GM10266 (cell line): Measurements from ENCODE around the gene TMEM86A.

ENCODE experiments used
- DNase-seq: peaks from one replicate; pipeline ENCODE4 v3.0.0; 2012; ENCODE audit errors: extremely low spot score
- TF ChIP-seq, protein P1 (sequence below): IDR thresholded peaks from 2 replicates; pipeline ENCODE4 v1.5.1; 2012; ENCODE audit warnings: mild to moderate bottlenecking, low read depth; ENCODE audit not compliant: control insufficient read depth, insufficient read depth; ENCODE audit errors: missing control alignments

The TMEM86A gene

DNA sequence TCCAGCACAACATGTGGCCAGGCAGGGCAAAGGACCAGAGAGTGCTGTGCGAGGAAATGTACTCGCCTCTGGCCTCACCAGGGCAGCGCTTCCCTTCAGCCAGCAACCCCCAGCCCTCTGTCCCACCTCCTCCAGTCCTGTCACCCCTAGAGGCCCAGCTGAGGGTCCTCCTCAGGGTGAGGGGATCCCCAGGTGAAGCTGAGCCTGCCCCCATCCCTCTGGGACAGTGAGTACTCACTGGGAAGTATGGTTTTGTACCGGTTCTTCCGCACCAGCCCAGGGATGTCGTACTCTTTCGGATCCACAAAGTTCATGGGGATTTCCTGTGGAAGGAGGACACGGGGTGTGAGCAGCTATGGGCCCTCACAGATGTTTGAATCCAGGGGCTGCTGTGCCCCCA lies 39.1 kb downstream of the TMEM86A start:
- TF ChIP-seq, protein P1, sequence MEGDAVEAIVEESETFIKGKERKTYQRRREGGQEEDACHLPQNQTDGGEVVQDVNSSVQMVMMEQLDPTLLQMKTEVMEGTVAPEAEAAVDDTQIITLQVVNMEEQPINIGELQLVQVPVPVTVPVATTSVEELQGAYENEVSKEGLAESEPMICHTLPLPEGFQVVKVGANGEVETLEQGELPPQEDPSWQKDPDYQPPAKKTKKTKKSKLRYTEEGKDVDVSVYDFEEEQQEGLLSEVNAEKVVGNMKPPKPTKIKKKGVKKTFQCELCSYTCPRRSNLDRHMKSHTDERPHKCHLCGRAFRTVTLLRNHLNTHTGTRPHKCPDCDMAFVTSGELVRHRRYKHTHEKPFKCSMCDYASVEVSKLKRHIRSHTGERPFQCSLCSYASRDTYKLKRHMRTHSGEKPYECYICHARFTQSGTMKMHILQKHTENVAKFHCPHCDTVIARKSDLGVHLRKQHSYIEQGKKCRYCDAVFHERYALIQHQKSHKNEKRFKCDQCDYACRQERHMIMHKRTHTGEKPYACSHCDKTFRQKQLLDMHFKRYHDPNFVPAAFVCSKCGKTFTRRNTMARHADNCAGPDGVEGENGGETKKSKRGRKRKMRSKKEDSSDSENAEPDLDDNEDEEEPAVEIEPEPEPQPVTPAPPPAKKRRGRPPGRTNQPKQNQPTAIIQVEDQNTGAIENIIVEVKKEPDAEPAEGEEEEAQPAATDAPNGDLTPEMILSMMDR, result no peak
- no peak for DNase-seq

DNA sequence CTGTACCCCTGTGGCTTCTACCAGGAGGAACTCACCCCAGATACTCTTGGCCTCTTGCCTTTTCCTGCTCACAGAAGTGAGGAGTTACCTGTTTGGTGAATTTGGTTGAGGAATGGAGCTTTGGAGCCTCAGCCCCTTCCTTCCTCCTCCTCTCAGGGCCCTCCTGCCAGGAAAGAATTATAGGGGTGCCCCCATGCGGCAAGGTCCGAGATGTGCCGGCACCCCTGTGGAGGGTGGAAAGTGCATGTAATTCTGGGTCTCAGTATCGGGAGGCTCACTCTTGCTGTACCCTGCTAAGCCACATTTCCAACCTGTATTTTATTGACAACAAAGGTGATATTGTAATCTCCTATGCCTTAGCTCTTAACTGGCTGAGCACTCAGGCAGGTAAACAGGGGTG lies 41.1 kb downstream of the TMEM86A start:
- TF ChIP-seq, protein P1, result no peak
- DNase-seq, result no peak

DNA sequence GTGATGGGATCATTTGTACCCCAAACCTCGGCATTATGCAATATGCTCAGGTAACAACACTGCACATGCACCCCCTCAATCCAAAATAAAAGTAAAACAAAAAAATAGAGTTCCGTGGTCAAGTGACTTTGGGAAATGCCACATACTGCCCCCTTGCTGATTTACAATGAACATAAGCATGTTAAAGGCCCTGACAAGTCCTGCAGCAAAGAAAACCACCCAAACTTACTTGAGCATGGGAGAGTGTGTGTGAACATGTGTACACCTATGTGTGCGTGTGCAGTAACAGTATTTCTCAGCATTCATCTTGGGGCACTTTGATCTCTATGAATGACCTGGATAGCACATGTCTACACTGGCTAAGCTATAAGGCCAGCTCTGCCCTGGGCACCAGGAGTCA lies 43.2 kb downstream of the TMEM86A start:
- no peak for DNase-seq
- TF ChIP-seq, protein P1, result no peak

DNA sequence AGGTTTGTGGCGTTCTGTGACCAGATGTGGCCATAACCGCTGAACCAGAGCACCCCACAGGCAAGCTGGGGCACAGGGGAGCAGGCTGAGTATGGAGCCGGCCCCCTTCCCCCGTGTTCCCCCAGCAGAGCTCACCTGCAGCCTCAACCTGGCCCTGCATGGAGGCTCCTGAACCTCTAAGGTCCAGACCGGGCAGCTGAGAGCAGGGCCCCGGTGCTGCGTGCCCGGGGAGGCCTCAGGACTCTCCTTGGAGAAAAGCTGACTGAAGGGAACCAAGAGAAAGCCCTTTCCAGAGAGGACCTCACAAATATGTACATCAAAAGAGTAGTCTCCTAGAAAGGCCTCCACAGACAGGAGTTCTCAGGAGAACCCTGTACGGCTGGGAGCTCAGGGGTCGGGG lies 44.8 kb downstream of the TMEM86A start:
- DNase-seq, result no peak
- TF ChIP-seq, protein P1, result no peak

DNA sequence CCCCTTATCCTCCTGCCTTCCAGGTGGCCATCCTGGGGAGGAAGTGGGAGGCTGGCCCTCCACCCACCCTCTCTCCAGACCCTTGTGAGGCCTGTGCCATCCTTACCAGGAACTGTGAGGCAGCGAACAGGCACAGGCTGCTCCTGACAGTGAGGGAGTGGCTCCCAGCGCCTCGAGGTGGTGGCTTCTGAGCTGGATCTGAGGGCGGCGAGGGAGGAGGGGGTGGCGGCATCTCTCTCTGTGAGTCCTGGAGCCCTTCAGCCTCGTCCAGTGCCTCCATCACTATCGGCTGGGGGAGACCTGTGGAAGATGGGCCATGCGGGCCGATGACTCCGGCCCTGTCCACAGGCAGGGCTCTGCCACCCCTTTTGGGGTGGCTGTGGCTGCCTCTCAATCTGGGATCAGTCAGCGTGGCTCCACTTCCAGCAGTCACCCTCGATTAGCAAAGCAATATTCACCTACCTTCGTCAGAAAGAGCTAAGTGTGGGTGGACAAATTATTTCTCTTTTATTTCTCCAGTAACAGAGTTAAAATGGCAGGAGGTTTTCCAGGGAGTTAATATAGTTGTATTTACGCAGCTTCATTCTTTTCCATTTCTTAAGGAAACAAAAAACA lies 45.4 kb downstream of the TMEM86A start:
- TF ChIP-seq, protein P1, result no peak
- DNase-seq, result no peak

DNA sequence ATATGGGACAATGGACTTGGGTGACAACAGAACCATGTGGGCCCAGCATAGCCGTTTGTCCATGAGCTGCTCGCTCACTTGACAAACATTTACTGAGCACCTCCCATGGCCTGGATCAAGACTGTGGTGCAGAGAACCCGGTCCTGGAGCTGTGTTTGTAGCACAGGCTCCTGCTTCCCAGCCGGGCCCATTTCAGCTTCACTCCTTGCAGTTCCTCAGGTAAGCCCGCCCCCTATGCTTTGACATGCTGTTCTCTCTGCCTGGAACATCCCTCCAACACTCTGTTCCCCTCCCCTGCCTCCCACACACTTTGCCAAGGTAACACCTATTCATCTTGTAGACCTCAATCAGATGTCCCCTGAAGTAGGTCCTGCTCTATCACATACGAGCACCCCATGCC lies 46.7 kb downstream of the TMEM86A start:
- DNase-seq, result no peak
- TF ChIP-seq, protein P1, result no peak

DNA sequence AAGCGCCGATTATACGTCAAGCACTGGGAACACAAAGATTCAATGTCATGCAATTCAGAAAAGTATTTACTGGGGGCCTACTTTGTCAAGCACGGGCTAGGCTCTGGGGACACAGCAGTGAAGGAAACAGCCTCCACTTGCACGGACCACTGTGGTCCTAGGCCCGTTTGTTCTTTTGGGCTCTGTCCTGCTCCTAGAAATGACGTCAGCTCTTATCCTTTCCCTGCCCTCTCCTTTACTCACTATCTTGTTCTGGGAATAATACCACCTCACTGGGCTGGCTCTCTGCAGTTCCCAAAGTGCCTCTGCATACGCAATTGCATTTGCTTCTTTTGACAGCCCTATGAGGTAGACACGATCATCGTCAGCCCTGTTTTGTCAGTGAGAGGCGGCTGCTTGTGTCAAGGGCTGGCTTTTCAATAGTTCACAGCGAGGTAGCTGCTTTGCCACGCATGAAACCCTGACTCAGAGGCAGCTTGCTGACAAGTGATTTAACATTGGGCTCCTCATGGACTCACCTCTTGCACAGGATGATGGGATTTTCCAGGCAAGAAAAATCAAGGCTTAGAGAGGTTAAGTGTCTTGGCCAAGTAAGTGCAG lies 50.3 kb downstream of the TMEM86A start:
- no peak for DNase-seq
- TF ChIP-seq, protein P1, result no peak
